Natural killer cell treated with Interleukin-12 subunit alpha and Interleukin-12 subunit beta and Interleukin-15 and Interleukin-18, amount 100 ng/mL, for 72 hours (primary cell): ENCODE measurements around the gene GSS. TPM values are rescaled to one million over a fixed set of nuclear protein-coding genes. Genes with fewer than 3 reads are reported as not detected.
"Not testable (repeated sequence)": the region's sequence is repeated elsewhere in the genome, so short reads cannot be mapped to it uniquely, and the experiment has no call there.

Source experiments
- ATAC-seq, 2 donors: fragments of 150-1000 bp; cut with Tn5 transposase in 1 of 2; sonication (Bioruptor Pico), chemical (Tn5 transposase) in 1 of 2; 2 replicates each; pipeline ENCODE4 v1.10.0; 2021
- DNase-seq: peaks from one replicate; pipeline ENCODE4 v3.0.0; 2022; ENCODE audit warnings: low spot score
- H3K27ac Mint-ChIP-seq, 2 donors: 1 replicate in 1 of 2; 2 replicates in 1 of 2; pipeline ENCODE4 v1.8.0; 2022; ENCODE audit warnings: mixed read lengths in 2 of 2, mild to moderate bottlenecking in 1 of 2, moderate library complexity in 1 of 2
- H3K27me3 Mint-ChIP-seq, 2 donors: 1 replicate in 1 of 2; 2 replicates in 1 of 2; pipeline ENCODE4 v1.8.0; 2022; ENCODE audit warnings: mixed read lengths in 2 of 2
- H3K36me3 Mint-ChIP-seq: one replicate; pipeline ENCODE4 v1.8.0; 2022; ENCODE audit warnings: mixed read lengths
- H3K4me1 Mint-ChIP-seq, 2 donors: 1 replicate in 1 of 2; 2 replicates in 1 of 2; pipeline ENCODE4 v1.8.0; 2022; ENCODE audit warnings: low read depth in 2 of 2, mixed read lengths in 2 of 2, mild to moderate bottlenecking in 1 of 2
- H3K4me3 Mint-ChIP-seq: one replicate; pipeline ENCODE4 v1.8.0; 2022; ENCODE audit warnings: mixed read lengths
- H3K9me3 Mint-ChIP-seq: 2 replicates; pipeline ENCODE4 v1.8.0; 2022; ENCODE audit warnings: mixed read lengths
- total RNA-seq, 2 donors: library from RNA; stranded (reverse); gene quantifications; one replicate each; pipeline ENCODE4 v1.2.3, GENCODE V29; 2022

The GSS gene
- total RNA-seq, 2 donors from 2014 or later, result 53.3 to 71.3 TPM

- peaks cover 8% of the 10 kb centered on the region in 2 donors for H3K27me3 Mint-ChIP-seq
- H3K9me3 Mint-ChIP-seq, result no peaks in the 10 kb centered on the region
- no peak overlapping the region for H3K27ac Mint-ChIP-seq
- no peaks in the 10 kb centered on the region for H3K4me1 Mint-ChIP-seq
- no peak overlapping the region for H3K4me3 Mint-ChIP-seq
- ATAC-seq, result no peak
- DNase-seq, result no peak
- H3K36me3 Mint-ChIP-seq, result no peaks in the 10 kb centered on the region
Measured at GRCh38 chr20:34883809-34884208, 71.8 kb downstream of the GSS start.

- ATAC-seq (no peak), DNase-seq (no peak)
- Mint-ChIP-seq H3K4me3 (no peak overlapping the region), H3K4me1 (no peaks in the 10 kb centered on the region), H3K36me3 (no peaks in the 10 kb centered on the region), H3K27ac (no peak overlapping the region), H3K27me3 (peaks cover 4 to 8% of the 10 kb centered on the region in 2 donors), H3K9me3 (no peaks in the 10 kb centered on the region)
Measured at GRCh38 chr20:34883087-34883688, 72.4 kb downstream of the GSS start.

- H3K27me3 Mint-ChIP-seq, result peaks cover 6 to 15% of the 10 kb centered on the region in 2 donors
Measured at GRCh38 chr20:34881689-34882088, 73.9 kb downstream of the GSS start.

GRCh38 chr20:34880971-34881370 lies 74.6 kb downstream of the GSS start:
- not testable (repeated sequence) for H3K9me3 Mint-ChIP-seq, DNase-seq, ATAC-seq, H3K4me1 Mint-ChIP-seq, H3K4me3 Mint-ChIP-seq, H3K27ac Mint-ChIP-seq, H3K36me3 Mint-ChIP-seq
- peaks cover 6 to 15% of the 10 kb centered on the region in 2 donors for H3K27me3 Mint-ChIP-seq

More at GRCh38 chr20:34881689-34882088, 73.9 kb downstream of the GSS start:
- DNase-seq (no peak), ATAC-seq (no peak)
- Mint-ChIP-seq H3K27ac (no peak overlapping the region), H3K4me3 (no peak overlapping the region), H3K4me1 (peaks cover 3 to 6% of the 10 kb centered on the region in 2 donors), H3K36me3 (no peaks in the 10 kb centered on the region), H3K9me3 (no peaks in the 10 kb centered on the region)

- Mint-ChIP-seq H3K27ac (no peak overlapping the region), H3K9me3 (no peaks in the 10 kb centered on the region), H3K4me1 (peaks cover 13 to 15% of the 10 kb centered on the region in 2 donors), H3K4me3 (no peak overlapping the region), H3K36me3 (no peaks in the 10 kb centered on the region), H3K27me3 (peaks cover 6 to 15% of the 10 kb centered on the region in 2 donors)
- ATAC-seq (no peak), DNase-seq (no peak)
Measured at GRCh38 chr20:34880215-34880850, 75.3 kb downstream of the GSS start.

Other genes with a start within 250 kb of the GSS start
- 10 to 100 TPM; 24.7 to 30.7 TPM for gene NCOA6, start 130.2 kb downstream of the GSS start, total RNA-seq
- gene GGT7, start 83.0 kb downstream of the GSS start, total RNA-seq, result 1 to 10 TPM; 4.0 to 7.3 TPM
- gene ACSS2, start 79.2 kb downstream of the GSS start, total RNA-seq, result 10 to 100 TPM in 1 of 2 donors, 1 to 10 TPM in 1; 2.4 to 13.4 TPM
- under 1 TPM in 1 of 2 donors, not detected in 1; 0.19 TPM for gene MYH7B, start 62 bp upstream of the GSS start, total RNA-seq
- gene TRPC4AP, start 137.0 kb upstream of the GSS start, total RNA-seq, result 10 to 100 TPM; 62.8 to 86.4 TPM
- gene EDEM2, start 191.5 kb upstream of the GSS start, total RNA-seq, result 10 to 100 TPM; 27.8 to 29.2 TPM
- gene PROCR, start 216.3 kb upstream of the GSS start, total RNA-seq, result 1 to 10 TPM in 1 of 2 donors, under 1 TPM in 1; 0.53 to 2.5 TPM